Placental epithelial cell (primary cell): Measurements from ENCODE around the gene DHRS13. TPM values are rescaled to one million over a fixed set of nuclear protein-coding genes. Genes with fewer than 3 reads are reported as not detected.

Source experiments
- total RNA-seq: library from RNA; depleted of rRNA; stranded (reverse); fragments of >200 nt; gene quantifications from 2 replicates; pipeline ENCODE4 v1.2.3, GENCODE V29; 2012

Gene DHRS13, protein sequence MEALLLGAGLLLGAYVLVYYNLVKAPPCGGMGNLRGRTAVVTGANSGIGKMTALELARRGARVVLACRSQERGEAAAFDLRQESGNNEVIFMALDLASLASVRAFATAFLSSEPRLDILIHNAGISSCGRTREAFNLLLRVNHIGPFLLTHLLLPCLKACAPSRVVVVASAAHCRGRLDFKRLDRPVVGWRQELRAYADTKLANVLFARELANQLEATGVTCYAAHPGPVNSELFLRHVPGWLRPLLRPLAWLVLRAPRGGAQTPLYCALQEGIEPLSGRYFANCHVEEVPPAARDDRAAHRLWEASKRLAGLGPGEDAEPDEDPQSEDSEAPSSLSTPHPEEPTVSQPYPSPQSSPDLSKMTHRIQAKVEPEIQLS
- 6.9 and 9.4 TPM in 2 replicates for total RNA-seq

DNA sequence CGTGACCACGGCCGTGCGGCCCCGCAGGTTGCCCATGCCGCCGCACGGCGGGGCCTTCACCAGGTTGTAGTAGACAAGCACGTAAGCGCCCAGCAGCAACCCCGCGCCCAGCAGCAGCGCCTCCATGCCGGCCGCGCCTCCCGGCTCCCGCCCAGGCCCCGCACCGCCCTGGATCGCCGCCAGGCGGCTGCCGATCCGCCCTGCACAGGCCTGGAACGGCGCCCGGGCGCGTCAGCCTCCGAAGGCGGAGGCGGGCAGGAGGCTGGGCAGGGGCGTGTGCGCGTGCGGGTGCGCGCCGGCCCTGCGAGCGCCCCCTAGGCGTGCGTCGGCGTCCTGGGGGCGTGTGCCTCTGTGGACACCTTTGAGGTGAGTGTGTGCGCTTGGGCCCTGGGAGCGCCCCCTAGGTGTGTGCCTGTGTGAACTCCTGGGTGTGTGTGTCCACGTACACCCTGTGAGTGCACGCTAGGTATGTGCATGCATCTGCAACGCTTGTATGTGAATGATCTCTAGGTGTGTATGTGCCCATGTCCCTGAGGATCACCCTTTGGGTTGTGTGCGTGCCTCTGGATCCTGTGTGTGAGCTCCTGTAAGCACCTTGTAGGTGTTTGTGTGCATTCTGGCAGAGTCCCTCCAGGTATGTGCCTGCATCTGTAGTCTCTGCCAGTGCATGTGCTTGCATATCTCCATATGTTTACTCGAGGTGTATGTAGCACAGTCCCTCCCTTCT, at the start of gene DHRS13:
TSS of gene DHRS13 (minus strand) at position 261 of the 727 bp plus-strand sequence. CDS start at position 126, 135 bp downstream.

DNA sequence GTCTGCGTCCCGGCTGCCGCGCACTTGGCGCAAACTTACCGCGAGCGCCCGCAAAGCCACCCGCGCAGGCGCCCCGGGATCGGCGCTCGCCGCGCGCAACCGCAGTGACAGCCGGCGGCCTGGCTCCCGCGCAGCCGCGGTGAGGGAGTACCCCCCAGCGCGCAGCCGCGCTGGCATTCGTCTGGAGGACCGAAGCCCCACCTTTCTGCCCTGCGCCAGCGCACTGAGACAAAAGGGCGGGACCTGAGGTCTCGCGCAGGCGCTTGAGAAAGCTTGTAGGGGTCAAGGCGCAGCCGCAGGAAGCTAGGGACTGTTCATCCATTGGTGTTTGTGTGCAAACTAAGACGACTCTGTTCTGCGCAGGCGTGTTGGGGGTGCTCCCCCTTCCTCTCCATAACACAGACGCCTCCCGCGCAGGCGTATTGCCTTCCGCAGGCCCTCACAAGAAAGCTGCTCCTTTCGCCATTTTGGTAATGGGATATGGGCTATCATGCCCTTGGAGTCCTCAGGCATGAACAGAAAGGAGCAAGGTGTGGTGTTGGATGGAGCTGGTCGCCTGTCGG, 48.6 kb upstream of the DHRS13 start, which contains the start of gene PHF12:
TSS of gene PHF12 (minus strand) at position 91 of the 563 bp plus-strand sequence. CDS start 558 bp downstream, outside the sequence.

DNA sequence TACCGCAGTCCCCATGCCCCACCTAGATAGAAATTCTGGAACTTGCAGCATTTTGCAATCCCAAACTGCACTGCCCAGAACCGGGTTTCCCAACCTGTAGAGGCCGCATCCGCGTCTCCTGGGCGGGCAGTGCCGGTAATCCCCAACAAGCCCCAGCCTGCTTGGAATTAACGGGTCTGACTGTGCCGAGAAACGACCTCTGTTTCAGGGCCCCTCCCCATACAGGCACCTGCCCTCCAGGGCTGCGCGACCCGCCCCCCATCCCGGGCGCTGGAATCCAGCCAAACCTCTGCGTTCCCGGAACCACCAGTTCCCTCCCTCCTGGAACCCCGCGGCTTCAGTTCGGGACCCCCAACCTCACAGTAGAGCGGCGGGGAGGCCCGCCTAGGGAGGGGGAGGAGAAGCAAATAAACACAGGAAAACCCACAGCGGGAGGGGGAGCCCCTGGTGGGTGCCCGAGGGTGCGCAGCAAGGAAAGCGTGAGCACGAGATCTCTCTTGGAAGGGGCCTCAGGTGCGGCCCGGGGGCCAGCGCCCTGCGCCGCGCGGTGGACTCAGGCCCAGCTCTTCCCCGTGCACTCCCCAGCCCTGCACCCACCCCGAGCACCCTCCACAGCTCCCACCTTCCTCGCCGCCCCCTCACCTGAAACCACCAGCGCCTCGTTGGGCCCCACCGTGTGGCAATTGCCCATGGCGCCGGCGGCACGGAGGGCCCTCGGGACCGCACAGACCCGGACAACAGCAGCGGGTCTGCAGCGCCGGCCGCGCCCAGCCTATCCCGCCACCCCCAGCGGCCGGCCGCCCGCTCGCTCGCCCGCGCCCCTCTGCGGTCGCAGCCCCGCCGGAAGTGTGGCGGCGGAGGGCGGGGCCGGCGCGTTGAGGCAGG, 5.8 kb downstream of the DHRS13 start, which contains the start of gene FLOT2:
TSS of gene FLOT2 (minus strand) at position 850 of the 885 bp plus-strand sequence. CDS start at position 691, 159 bp downstream.

DNA sequence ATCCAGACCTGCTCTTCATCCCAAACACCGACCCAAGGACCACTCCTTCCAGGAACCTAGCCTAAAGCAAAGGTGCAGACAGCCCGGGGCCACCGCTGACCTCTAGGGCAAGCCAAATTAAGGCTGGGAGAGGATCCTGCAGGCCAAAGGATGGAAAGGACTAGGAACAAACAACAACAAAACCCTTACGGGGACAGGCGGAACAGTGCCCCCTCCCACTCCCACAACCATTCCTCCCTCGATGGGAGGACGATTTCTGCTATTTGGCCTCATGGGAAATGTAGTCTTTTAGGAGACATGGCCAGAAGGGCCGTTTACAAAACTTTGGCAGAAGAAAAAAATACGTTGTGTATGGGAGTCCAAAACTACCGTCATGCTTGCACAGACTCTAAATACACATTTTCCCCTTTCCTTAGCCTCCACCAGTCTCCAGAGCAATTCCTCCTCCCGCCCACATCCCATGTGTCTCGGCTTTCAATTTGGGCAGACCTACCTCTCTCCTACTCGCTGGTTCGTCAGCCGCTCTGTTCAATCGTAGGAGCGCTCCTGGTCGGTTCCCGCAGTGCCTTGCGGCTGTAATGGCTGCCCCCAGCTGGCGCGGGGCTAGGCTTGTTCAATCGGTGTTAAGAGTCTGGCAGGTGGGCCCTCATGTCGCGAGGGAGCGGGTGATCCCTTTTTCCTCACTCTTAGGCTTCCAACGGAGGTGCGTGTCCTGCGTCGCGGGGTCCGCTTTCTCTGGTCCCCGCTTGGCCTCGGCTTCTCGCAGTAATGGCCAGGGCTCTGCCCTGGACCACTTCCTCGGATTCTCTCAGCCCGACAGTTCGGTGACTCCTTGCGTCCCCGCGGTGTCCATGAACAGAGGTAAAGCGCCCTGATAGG, 48.2 kb downstream of the DHRS13 start, which contains the start of gene ERAL1:
TSS of gene ERAL1 (plus strand) at position 560 of the 879 bp plus-strand sequence. CDS start at position 579, 19 bp downstream.

Other genes with a start within 250 kb of the DHRS13 start
- gene SDF2, start 241.2 kb downstream of the DHRS13 start, total RNA-seq, result 40.0 and 60.5 TPM in 2 replicates
- gene SUPT6H, start 240.9 kb downstream of the DHRS13 start, total RNA-seq, result 42.1 and 51.8 TPM in 2 replicates
- 0.22 and 6.7 TPM in 2 replicates for gene PROCA1, start 191.2 kb downstream of the DHRS13 start, total RNA-seq
- gene RAB34, start 185.2 kb downstream of the DHRS13 start, total RNA-seq, result 195 and 196 TPM in 2 replicates
- 327 and 599 TPM in 2 replicates for gene RPL23A, start 183.1 kb downstream of the DHRS13 start, total RNA-seq
- 9.0 and 15.8 TPM in 2 replicates for gene TLCD1, start 176.8 kb downstream of the DHRS13 start, total RNA-seq
- 7.4 and 10.2 TPM in 2 replicates for gene NEK8, start 174.3 kb downstream of the DHRS13 start, total RNA-seq
- 76.6 and 103 TPM in 2 replicates for gene TRAF4, start 159.1 kb downstream of the DHRS13 start, total RNA-seq
- 7.1 and 13.6 TPM in 2 replicates for gene FAM222B, start 60.3 kb downstream of the DHRS13 start, total RNA-seq
- 22.8 and 62.6 TPM in 2 replicates for gene ERAL1, start 48.1 kb downstream of the DHRS13 start, total RNA-seq
- gene FLOT2, start 5.3 kb downstream of the DHRS13 start, total RNA-seq, result 21.2 and 42.3 TPM in 2 replicates
- 35.3 and 37.6 TPM in 2 replicates for gene PHF12, start 48.4 kb upstream of the DHRS13 start, total RNA-seq
- gene SEZ6, start 103.0 kb upstream of the DHRS13 start, total RNA-seq, result not detected in 2 replicates
- gene PIPOX, start 140.1 kb upstream of the DHRS13 start, total RNA-seq, result 1.4 and 3.5 TPM in 2 replicates